A549 (cell line): ENCODE measurements around the gene ACYP2. TPM values are rescaled to one million over a fixed set of nuclear protein-coding genes. Genes with fewer than 3 reads are reported as not detected.

Source experiments
- ATAC-seq, 2 experiments: fragments of 200-7000 bp in 1 of 2; fragments of >200 bp in 1 of 2; cut with Nextera tagmentation in 1 of 2; cut with Tn5 transposase in 1 of 2; 3 replicates each; pipeline versions ENCODE4 v1.8.0 to v1.9.1; 2018 to 2020; ENCODE audit warnings: mild to moderate bottlenecking in 1 of 2, moderate library complexity in 1 of 2
- CTCF ChIA-PET: fragments of 300-600 bp; sonication (Branson Sonifier 250); formaldehyde crosslinking; extraction: SDS; loops from one replicate; lab custom pipeline; 2021; ENCODE audit warnings: antibody characterized with exemption, inconsistent platforms; lab: Yijun Ruan, JAX
- POLR2A ChIA-PET: fragments of 350-600 bp; formaldehyde crosslinking; extraction: SDS; loops from one replicate; lab custom pipeline; 2021; ENCODE audit warnings: antibody characterized with exemption, inconsistent platforms; lab: Yijun Ruan, JAX
- DNase-seq, 2 experiments: peaks; one replicate each; pipeline versions ENCODE4 v3.0.0 to v3.0.0-alpha.2; 2011 to 2016; ENCODE audit warnings: low read depth in 1 of 2, low spot score in 1 of 2
- FAIRE-seq: peaks from 2 replicates; lab custom pipeline; 2011; peaks lifted over from hg19 to GRCh38; lab: Jason Lieb, UNC
- H3K27ac ChIP-seq, 2 experiments: fragments of >200 bp; sonication (Bioruptor Twin); formaldehyde crosslinking; 3 replicates each; pipeline ENCODE4 v1.5.1; 2016 to 2017
- H3K4me1 ChIP-seq: fragments of >200 bp; sonication (Bioruptor Twin); formaldehyde crosslinking; 3 replicates; pipeline ENCODE4 v1.6.1; 2016
- H3K4me2 ChIP-seq: fragments of >200 bp; sonication (Bioruptor Twin); formaldehyde crosslinking; 3 replicates; pipeline ENCODE4 v1.6.1; 2016
- H3K4me3 ChIP-seq: fragments of >200 bp; sonication (Bioruptor Twin); formaldehyde crosslinking; 3 replicates; pipeline ENCODE4 v1.5.1; 2016
- H3K9me3 ChIP-seq: fragments of >200 bp; sonication (Bioruptor Twin); formaldehyde crosslinking; 3 replicates; pipeline ENCODE4 v1.6.1; 2016
- ATOH8 ChIP-seq: fragments of 250-450 bp; sonication (Bioruptor Pico); IDR thresholded peaks from 2 replicates; pipeline ENCODE4 v1.5.0; 2020; ENCODE audit warnings: low read depth, mild to moderate bottlenecking, moderate library complexity
- BHLHE40 ChIP-seq: IDR thresholded peaks from 2 replicates; pipeline ENCODE4 v1.6.1; 2012; ENCODE audit warnings: low read depth, low read length, inconsistent platforms
- CBX8 ChIP-seq: fragments of 200-600 bp; sonication (generic); IDR thresholded peaks from 2 replicates; pipeline ENCODE4 v1.6.1; 2016
- CHD2 ChIP-seq: fragments of 150-350 bp; IDR thresholded peaks from 2 replicates; pipeline ENCODE4 v1.6.1; 2014; ENCODE audit warnings: low read length; ENCODE audit not compliant: partially characterized antibody
- CHD4 ChIP-seq: fragments of 200-600 bp; sonication (generic); IDR thresholded peaks from 2 replicates; pipeline ENCODE4 v1.6.1; 2016; ENCODE audit warnings: antibody characterized with exemption, mild to moderate bottlenecking, borderline replicate concordance
- EHMT2 ChIP-seq: fragments of 200-600 bp; sonication (generic); IDR thresholded peaks from 2 replicates; pipeline ENCODE4 v1.6.1; 2016; ENCODE audit warnings: antibody characterized with exemption, low read depth, mild to moderate bottlenecking, moderate library complexity
- FOXS1 ChIP-seq: fragments of 250-450 bp; sonication (Bioruptor Pico); IDR thresholded peaks from 2 replicates; pipeline ENCODE4 v1.5.0; 2020; ENCODE audit warnings: mild to moderate bottlenecking, moderate library complexity
- GATA3 ChIP-seq: IDR thresholded peaks from 2 replicates; pipeline ENCODE4 v1.6.1; 2012; ENCODE audit warnings: borderline replicate concordance
- HDAC2 ChIP-seq: fragments of 200-600 bp; sonication (generic); IDR thresholded peaks from 2 replicates; pipeline ENCODE4 v1.6.1; 2016
- HMGXB4 ChIP-seq: fragments of 250-450 bp; sonication (Bioruptor Pico); IDR thresholded peaks from 2 replicates; pipeline ENCODE4 v1.5.0; 2021; ENCODE audit warnings: mild to moderate bottlenecking, moderate library complexity, borderline replicate concordance
- HOXA7 ChIP-seq: fragments of 250-450 bp; sonication (Bioruptor Pico); IDR thresholded peaks from 2 replicates; pipeline ENCODE4 v1.5.0; 2020; ENCODE audit warnings: mild to moderate bottlenecking, moderate library complexity
- JUN ChIP-seq, 2 experiments: fragments of >200 bp; sonication (Bioruptor Twin); formaldehyde crosslinking; IDR thresholded peaks; 2 replicates in 1 of 2; 3 replicates in 1 of 2; pipeline ENCODE4 v1.6.1; 2016 to 2017
- KDM5A ChIP-seq: fragments of 200-600 bp; sonication (generic); IDR thresholded peaks from 2 replicates; pipeline ENCODE4 v1.6.1; 2016; ENCODE audit warnings: antibody characterized with exemption, mild to moderate bottlenecking
- MYC ChIP-seq: IDR thresholded peaks from 2 replicates; pipeline ENCODE4 v1.6.1; 2012; ENCODE audit warnings: mild to moderate bottlenecking, inconsistent platforms, low read length, improper control_type of control experiment, borderline replicate concordance
- RAD21 ChIP-seq, 2 experiments: fragments of >200 bp in 1 of 2; sonication (Bioruptor Twin) in 1 of 2; formaldehyde crosslinking in 1 of 2; IDR thresholded peaks in 1 of 2; conservative IDR thresholded peaks in 1 of 2; 2 replicates in 1 of 2; 3 replicates in 1 of 2; pipeline ENCODE4 v1.6.1; 2012 to 2018; ENCODE audit warnings: inconsistent platforms in 1 of 2
- RFX5 ChIP-seq: fragments of 450-650 bp; IDR thresholded peaks from 2 replicates; pipeline ENCODE4 v1.7.1; 2014; ENCODE audit warnings: antibody characterized with exemption, mild to moderate bottlenecking, moderate library complexity
- SMC3 ChIP-seq: fragments of >200 bp; sonication (Bioruptor Twin); formaldehyde crosslinking; IDR thresholded peaks from 3 replicates; pipeline ENCODE4 v1.6.1; 2018; ENCODE audit warnings: inconsistent platforms
- ZNF302 ChIP-seq: fragments of 250-450 bp; sonication (Bioruptor Pico); IDR thresholded peaks from 2 replicates; pipeline ENCODE4 v1.9.0; 2021; ENCODE audit warnings: inconsistent platforms, mild to moderate bottlenecking, moderate library complexity
- ZSCAN20 ChIP-seq: fragments of 250-450 bp; sonication (Bioruptor Pico); IDR thresholded peaks from 2 replicates; pipeline ENCODE4 v1.8.0; 2022; ENCODE audit warnings: mild to moderate bottlenecking, moderate library complexity
- WGBS: methylation state at CpG from one replicate; pipeline ENCODE4 v1.1.6; 2017; ENCODE audit errors: missing lambda C conversion rate; 5-methylcytosine and 5-hydroxymethylcytosine counted together
- polyA plus RNA-seq, 4 experiments: library from polyadenylated mRNA; depleted of rRNA in 3 of 4; stranded (reverse); fragments of >200 nt; fragmentation: RNase III in 1 of 4; extraction: RNeasy Plus Mini Kit Qiagen cat#74134 plus additional on column Dnase treatment in 1 of 4; gene quantifications; 2 replicates in 3 of 4; 3 replicates in 1 of 4; pipeline ENCODE4 v1.2.3, GENCODE V29; 2011 to 2017
- TF ChIP-seq, protein P1 (sequence below): IDR thresholded peaks from 2 replicates; pipeline ENCODE4 v1.6.1; 2012
- TF ChIP-seq, protein P2 (sequence below): fragments of >200 bp; sonication (Bioruptor Twin); formaldehyde crosslinking; IDR thresholded peaks from 3 replicates; pipeline ENCODE4 v1.6.1; 2016
- TF ChIP-seq, protein P3 (sequence below): fragments of 450-650 bp; IDR thresholded peaks from 2 replicates; pipeline ENCODE4 v1.6.1; 2014; ENCODE audit warnings: antibody characterized with exemption

The ACYP2 gene
- polyA plus RNA-seq, 2 of the 4 experiments (the other 2 are of a cell fraction), result 10.0 to 11.4 TPM

- FAIRE-seq, result no peak
These were observed 16.0 kb upstream of the ACYP2 start for GRCh38 chr2:54099370-54099769.

DNA sequence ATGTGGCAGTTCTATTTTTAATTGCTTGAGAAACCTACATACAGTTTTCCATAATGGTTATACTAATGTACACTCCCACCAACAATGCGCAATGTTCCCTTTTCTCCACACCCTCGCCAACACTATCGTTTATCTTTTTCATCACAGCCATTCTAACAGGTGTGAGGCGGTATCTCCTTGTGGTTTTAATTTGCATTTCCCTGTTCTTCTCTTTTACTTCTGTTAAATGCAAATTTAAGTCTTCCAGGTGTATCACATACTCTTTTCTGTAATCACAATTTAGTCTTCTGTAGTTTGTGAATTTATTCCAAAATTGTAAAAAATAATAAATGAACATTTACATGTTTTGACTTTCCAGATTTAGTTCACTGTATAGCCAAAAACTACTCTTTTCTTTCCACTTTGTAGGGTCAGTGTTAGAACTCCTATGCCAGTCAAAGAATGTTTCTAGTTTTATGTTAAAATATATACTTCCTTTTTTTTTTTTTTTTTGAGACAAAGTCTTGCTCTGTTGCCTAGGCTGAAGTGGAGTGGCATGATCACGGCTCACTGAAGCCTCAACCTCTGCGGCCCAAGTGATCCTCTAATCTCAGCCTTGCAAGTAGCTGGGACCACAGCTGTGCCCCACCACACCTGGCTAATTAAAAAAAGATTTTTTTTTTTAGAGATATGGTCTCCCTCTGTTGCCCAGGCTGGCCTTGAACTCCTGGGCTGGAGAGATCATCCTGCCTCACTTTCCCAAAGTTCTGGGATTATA lies 15.4 kb upstream of the ACYP2 start:
- no peaks in the 10 kb centered on the region for H3K9me3 ChIP-seq
- H3K27ac ChIP-seq, result no peak overlapping the region
- ChIA-PET CTCF (interaction anchor here (1.2 to 1.3 kb wide), 2 partner anchors 16 to 604 kb away, joined by 3 to 5 read pairs; no protein-coding TSS in a partner anchor), POLR2A (no interaction called here)
- no peak for DNase-seq
- H3K4me2 ChIP-seq, result no peak overlapping the region
- WGBS, result 95% methylated on average over 6 of the region's 6 CpGs
- no peak for ATAC-seq
- peaks cover 19% of the 10 kb centered on the region for H3K4me1 ChIP-seq
- FAIRE-seq, result no peak
- TF ChIP-seq ATOH8 (CRISPR knock-in tag), result no peak
- TF ChIP-seq ZNF302 (CRISPR knock-in tag), result no peak
- TF ChIP-seq JUN (IDR thresholded peaks at IDR 0.05), result no peak
- no peak for TF ChIP-seq HDAC2
- no peak for TF ChIP-seq HMGXB4 (CRISPR knock-in tag)
- TF ChIP-seq CHD2, result no peak
- no peak for TF ChIP-seq MYC
- TF ChIP-seq, all 56 proteins: peak for 0
- no peak overlapping the region for H3K4me3 ChIP-seq

More at GRCh38 chr2:54099370-54099769, 16.0 kb upstream of the ACYP2 start:
- no peak for ATAC-seq
- no peaks in the 10 kb centered on the region for H3K9me3 ChIP-seq
- no peak overlapping the region for H3K27ac ChIP-seq
- no peak for DNase-seq
- POLR2A ChIA-PET, result no interaction called here
- no peak overlapping the region for H3K4me3 ChIP-seq
- no peak for TF ChIP-seq EHMT2
- no peak for TF ChIP-seq RFX5
- no peak for TF ChIP-seq ZSCAN20 (CRISPR knock-in tag)
- TF ChIP-seq CBX8, result no peak
- TF ChIP-seq KDM5A, result no peak
- TF ChIP-seq JUN (IDR thresholded peaks at IDR 0.05), result no peak
- TF ChIP-seq, protein P1, sequence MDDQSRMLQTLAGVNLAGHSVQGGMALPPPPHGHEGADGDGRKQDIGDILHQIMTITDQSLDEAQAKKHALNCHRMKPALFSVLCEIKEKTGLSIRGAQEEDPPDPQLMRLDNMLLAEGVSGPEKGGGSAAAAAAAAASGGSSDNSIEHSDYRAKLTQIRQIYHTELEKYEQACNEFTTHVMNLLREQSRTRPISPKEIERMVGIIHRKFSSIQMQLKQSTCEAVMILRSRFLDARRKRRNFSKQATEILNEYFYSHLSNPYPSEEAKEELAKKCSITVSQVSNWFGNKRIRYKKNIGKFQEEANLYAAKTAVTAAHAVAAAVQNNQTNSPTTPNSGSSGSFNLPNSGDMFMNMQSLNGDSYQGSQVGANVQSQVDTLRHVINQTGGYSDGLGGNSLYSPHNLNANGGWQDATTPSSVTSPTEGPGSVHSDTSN, result no peak
- TF ChIP-seq, all 56 proteins: peak for 0
- CTCF ChIA-PET, result interaction anchor here (1.0 to 1.3 kb wide), 3 partner anchors 15 to 605 kb away, joined by 3 to 5 read pairs (median 3); no protein-coding TSS in a partner anchor
- 53% methylated on average over 4 of the region's 4 CpGs for WGBS
- H3K4me1 ChIP-seq, result peaks cover 15% of the 10 kb centered on the region
- H3K4me2 ChIP-seq, result no peak overlapping the region

DNA sequence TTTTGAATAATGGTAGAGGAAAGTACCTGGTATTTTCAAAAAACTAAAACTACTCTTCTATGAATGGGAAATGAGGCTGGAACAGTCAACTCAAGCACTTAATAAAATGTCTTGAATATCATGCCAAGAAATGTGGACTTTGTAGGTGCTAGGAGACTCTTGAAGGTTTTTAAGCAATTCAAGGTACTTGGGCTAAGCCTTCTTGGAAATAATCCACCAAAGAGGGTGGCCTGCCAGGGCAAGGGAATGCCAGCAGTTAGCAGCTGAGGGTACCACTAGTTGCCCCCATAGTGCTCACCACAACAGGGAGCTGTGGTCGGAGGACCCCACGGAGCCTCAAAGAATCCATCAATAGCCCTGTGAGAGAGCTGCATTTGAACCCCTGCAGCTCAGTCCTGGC lies 14.6 kb upstream of the ACYP2 start:
- DNase-seq, result no peak
- FAIRE-seq, result no peak
- Histone ChIP-seq H3K27ac (no peak overlapping the region), H3K9me3 (no peaks in the 10 kb centered on the region), H3K4me2 (no peak overlapping the region), H3K4me1 (peaks cover 19% of the 10 kb centered on the region), H3K4me3 (no peak overlapping the region)
- CTCF ChIA-PET, result interaction anchor here (2.0 kb wide), 1 partner anchor 604 kb away, joined by 8 read pairs; no protein-coding TSS in a partner anchor
- ATAC-seq, result no peak
- POLR2A ChIA-PET, result interaction anchor here (0.7 kb wide), 1 partner anchor 130 kb away, joined by 5 read pairs; no protein-coding TSS in a partner anchor
- 88% methylated on average over 2 of the region's 2 CpGs for WGBS
- TF ChIP-seq SMC3 (no peak), FOXS1 (CRISPR knock-in tag) (no peak), RAD21 (conservative IDR thresholded peaks at IDR 0.05 in 1 of 2, IDR thresholded peaks at IDR 0.05 in 1 of 2) (no peak), CBX8 (no peak), CHD4 (no peak), KDM5A (no peak), BHLHE40 (no peak), HMGXB4 (CRISPR knock-in tag) (no peak), ATOH8 (CRISPR knock-in tag) (no peak), GATA3 (no peak), JUN (IDR thresholded peaks at IDR 0.05) (no peak), HOXA7 (no peak), EHMT2 (no peak)
- TF ChIP-seq, protein P2, sequence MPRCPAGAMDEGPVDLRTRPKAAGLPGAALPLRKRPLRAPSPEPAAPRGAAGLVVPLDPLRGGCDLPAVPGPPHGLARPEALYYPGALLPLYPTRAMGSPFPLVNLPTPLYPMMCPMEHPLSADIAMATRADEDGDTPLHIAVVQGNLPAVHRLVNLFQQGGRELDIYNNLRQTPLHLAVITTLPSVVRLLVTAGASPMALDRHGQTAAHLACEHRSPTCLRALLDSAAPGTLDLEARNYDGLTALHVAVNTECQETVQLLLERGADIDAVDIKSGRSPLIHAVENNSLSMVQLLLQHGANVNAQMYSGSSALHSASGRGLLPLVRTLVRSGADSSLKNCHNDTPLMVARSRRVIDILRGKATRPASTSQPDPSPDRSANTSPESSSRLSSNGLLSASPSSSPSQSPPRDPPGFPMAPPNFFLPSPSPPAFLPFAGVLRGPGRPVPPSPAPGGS, result no peak
- TF ChIP-seq, protein P3, sequence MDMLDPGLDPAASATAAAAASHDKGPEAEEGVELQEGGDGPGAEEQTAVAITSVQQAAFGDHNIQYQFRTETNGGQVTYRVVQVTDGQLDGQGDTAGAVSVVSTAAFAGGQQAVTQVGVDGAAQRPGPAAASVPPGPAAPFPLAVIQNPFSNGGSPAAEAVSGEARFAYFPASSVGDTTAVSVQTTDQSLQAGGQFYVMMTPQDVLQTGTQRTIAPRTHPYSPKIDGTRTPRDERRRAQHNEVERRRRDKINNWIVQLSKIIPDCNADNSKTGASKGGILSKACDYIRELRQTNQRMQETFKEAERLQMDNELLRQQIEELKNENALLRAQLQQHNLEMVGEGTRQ, result no peak
